Activated CD4-positive, CD25-positive, alpha-beta regulatory T cell treated with anti-CD3 and anti-CD28 coated beads, Interleukin-2, amount 50 U/mL, for 72 hours (primary cell): ENCODE results near the gene FAAP24.
"Not testable (repeated sequence)": the region's sequence is repeated elsewhere in the genome, so short reads cannot be mapped to it uniquely, and the experiment has no call there.

Experiments used
- DNase-seq: peaks from one replicate; pipeline ENCODE4 v3.0.0; 2021

Gene FAAP24

DNA sequence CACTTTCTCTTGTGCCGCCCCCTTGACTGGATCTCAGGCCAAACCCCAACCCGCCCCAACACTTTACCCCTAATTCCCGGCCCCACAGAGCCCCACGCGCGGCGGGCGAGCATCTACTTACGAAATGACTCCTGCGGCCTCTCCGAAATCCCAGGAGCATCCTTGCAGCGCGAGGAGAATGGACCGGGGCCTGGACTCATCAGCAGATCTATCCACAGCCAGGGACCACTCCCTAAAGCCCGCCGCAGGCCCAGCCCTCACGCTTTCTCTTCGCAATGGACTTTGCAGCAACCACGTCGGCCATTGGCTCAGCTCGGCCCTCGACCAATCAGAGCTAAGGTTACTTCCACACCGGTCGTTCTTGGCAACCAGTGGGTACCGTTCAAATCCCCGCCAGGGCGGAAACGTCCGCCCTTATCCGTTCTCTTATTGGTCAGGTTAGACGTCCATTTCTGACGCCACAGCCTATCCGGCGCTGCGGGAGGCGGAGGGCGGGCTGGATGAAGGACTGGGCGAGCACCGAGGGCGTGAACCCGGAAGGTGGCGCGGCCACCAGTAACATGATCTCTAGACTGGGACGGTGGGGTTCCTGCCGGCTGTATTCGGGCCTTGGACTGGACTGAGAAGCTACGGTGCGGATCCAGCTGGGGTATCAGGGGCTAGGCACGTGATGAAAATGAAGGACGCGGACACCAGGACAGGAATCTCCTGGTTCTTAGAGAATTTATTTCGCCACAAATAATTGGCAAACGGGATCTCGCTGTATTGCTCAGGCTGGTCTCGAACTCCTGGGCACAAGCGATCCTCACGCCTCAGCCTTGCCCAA, at the start of gene FAAP24, which contains the start of gene CEP89:
Gene FAAP24 (plus strand): TSS at position 528 of the 826 bp plus-strand sequence. CDS start 955 bp downstream, outside the sequence.
Gene CEP89 (minus strand): TSS at position 244 of the 826 bp plus-strand sequence. CDS start 84 bp downstream, at position 160.
- DNase-seq, result peak; percentile 96

DNA sequence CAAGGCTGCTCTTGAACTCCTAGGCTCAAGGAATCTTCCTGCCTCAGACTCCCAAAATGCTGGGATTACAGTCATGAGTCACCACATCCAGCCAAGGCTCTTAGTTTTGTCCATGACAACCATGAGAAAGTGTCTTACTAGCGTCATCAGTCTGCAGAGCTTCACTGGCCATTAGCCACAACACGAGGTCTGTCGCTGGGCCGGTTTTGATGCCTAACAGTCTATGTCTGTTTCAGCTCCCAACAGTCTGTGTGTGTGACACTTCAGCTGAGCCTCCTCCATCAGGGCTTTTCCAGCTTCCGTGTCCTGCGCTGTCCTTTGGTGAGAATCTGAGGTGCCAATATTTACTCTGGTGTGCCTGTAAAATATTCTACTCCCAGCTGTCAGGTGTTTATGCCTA, 47.8 kb upstream of the FAAP24 start:
- DNase-seq, result no peak

DNA sequence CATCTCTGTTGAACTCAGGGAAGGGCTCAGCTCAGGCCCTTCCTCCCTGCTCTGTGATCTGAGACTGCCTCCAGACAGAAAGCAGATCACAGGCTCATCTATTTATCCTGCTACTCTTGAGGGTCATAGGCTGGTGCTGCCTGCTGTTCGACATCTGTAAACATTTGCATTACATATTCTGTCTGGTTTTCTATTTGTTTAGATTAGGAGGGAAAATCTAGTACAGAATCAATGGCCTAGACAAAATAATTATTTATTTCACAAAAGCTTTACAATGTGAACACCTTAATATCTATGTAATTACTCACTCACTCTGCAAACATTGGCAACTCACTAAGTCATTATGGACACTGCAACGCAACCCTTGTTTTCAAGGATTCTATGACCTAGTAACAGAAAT, 43.2 kb upstream of the FAAP24 start:
- DNase-seq, result no peak

GRCh38 chr19:32930567-32930966, 41.5 kb upstream of the FAAP24 start:
- no peak for DNase-seq

GRCh38 chr19:32933571-32933970, 38.5 kb upstream of the FAAP24 start:
- no peak for DNase-seq

GRCh38 chr19:32935629-32936028, 36.4 kb upstream of the FAAP24 start:
- DNase-seq, result no peak

- no peak for DNase-seq
These were observed 36.0 kb upstream of the FAAP24 start for GRCh38 chr19:32936065-32936464.

GRCh38 chr19:32941273-32941672, 30.8 kb upstream of the FAAP24 start:
- DNase-seq, result not testable (repeated sequence)

- no peak for DNase-seq
These were observed 26.8 kb upstream of the FAAP24 start for GRCh38 chr19:32945260-32945659.

- DNase-seq, result no peak
These were observed 5.3 kb upstream of the FAAP24 start for GRCh38 chr19:32966750-32967149.

DNA sequence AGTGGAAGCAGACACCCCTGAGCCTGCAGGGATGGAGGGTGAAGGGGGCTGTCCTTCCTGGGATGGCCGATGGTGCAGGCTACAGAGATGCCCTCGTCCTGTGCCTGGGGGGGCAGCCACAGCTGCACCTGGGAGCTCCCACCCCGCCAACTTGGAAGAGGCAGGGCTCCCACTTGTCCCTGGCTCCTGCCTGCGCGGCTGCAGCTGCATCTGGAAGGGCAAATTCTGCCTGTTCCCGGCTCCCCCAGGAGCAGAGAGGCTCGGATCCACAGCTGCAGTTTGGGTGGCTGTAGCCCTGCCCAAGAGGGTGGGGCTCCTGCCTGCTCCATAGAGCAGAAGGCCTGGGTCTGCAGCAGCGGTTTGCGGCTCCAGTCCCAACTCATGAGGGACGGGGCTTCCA, 2.5 kb upstream of the FAAP24 start:
- DNase-seq, result no peak

- peak; percentile 33 for DNase-seq
These were observed 938 bp upstream of the FAAP24 start for GRCh38 chr19:32971012-32971595.

GRCh38 chr19:32976223-32976805, 4.3 kb downstream of the FAAP24 start:
- peak; percentile 67 for DNase-seq

- no peak for DNase-seq
These were observed 5.2 kb downstream of the FAAP24 start for GRCh38 chr19:32977280-32977679.

DNA sequence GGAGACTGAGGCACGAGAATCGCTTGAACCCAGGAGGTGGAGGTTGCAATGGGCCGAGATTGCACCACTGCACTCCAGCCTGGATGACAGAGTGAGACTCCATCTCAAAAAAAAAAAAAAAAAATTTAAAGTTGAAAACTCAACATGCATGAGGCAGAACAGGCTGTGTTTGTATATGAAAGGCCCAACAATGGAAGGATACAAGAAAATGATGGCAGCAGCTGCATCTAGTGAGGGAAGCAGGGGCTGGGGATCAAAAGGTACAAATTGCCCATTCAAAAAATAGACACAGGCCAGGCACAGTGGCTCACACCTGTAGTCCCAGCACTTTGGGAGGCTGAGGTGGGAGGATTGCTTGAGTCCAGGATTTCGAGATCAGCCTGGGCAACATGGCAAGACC, 5.8 kb downstream of the FAAP24 start:
- not testable (repeated sequence) for DNase-seq

DNA sequence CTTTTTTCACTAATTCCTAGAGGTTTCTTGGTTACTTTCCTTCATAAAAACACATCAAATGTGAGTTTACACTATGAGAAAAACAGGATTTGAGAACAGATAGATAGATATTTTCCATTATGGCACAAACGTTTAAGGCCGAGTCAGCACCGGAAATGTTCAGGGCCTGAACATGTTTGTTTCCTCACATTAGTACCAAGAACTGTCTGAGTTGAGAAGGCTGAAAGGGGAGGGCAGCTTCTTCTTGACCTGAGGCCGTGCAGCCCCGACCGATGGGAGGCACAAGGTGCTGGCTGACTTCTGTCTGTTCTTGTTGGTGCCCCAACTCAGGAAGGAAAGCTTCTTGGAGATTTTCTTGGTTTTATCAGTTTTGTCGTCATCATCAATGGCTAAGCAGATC, 7.8 kb downstream of the FAAP24 start:
- not testable (repeated sequence) for DNase-seq

DNA sequence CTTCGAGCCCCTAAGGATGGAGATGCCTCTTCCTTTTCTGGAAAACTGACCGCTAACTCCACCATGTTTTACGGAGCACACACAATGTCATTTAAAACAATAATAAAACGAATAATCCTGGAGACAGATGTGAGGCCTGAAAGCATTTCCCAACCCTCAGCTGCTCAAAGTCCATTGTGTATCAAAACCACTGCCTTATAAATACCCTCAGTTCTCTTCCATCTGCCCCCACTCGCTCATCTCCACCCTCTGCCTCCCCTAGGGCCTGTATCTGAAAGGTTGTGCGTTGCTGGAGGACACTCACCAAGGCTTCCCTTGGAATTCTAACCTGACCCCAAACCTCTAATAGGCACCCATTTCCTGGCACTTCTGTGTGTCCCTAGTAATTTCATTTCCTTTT, 10.4 kb downstream of the FAAP24 start:
- not testable (repeated sequence) for DNase-seq

- DNase-seq, result not testable (repeated sequence)
These were observed 16.2 kb downstream of the FAAP24 start for GRCh38 chr19:32988254-32988653.

GRCh38 chr19:32988724-32989123, 16.7 kb downstream of the FAAP24 start:
- no peak for DNase-seq

DNA sequence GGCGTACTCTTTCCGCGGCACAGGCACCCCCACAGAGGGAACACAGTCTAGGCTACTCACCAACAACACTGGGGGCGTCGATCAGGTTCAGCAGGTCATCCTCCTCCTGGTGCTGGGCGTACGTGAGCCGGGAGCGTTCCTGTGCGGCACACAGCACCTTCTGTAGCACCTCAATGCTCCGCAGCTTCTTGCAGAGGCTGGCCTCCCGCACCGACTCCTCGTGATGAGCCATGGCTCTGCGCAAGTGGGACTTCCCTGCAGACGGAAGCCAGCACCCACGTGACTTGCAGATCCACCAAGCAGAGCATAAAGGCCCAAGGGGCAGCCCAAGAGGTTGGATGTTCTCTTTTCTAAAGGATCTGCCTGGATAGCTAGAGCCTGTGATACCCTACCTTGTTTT, 23.9 kb downstream of the FAAP24 start:
- DNase-seq, result not testable (repeated sequence)

DNA sequence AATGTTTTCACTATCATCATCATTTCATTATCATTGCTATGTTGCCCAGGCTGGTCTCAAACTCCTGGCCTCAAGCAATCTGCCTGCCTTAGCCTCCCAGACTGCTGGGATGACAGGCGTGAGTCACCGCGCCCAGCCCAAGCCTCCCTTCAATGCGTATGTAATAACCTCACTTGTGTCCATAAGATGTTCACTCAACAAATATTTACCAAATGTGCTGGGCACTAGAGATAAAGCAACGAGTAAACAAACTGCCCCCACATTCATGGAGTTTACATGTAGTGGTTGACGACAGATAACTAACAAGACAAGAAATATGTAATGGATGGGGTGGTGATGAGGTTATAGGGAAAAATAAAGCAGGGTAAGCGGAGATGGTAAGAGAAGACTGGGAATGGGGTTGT, 25.0 kb downstream of the FAAP24 start:
- DNase-seq, result not testable (repeated sequence)

- DNase-seq, result no peak
These were observed 25.8 kb downstream of the FAAP24 start for GRCh38 chr19:32997716-32998355.

GRCh38 chr19:32998722-32999121, 26.7 kb downstream of the FAAP24 start:
- DNase-seq, result no peak
